ENCODE measurements around the gene LILRB2.
"Not testable (repeated sequence)": the region's sequence is repeated elsewhere in the genome, so short reads cannot be mapped to it uniquely, and the experiment has no call there.

LILRB2 gene

GRCh38 chr19:54307389-54308020 lies 26.6 kb upstream of the LILRB2 start:
- H3K27me3 ChIP-seq (ENCODE audit: control insufficient read depth in 5 of 5, insufficient read depth in 4 of 5, low read length in 5 of 5), result peaks cover 0 to 12% (median 7%) of the 10 kb centered on the region in 5 donors
- no peak overlapping the region for H3K4me3 ChIP-seq (ENCODE audit: low read depth in 1 of 5, low read length in 5 of 5)
- H3K4me1 ChIP-seq (ENCODE audit: control insufficient read depth in 5 of 5, insufficient read depth in 5 of 5, low read length in 5 of 5), result peaks cover 0 to 6% (median 0%) of the 10 kb centered on the region in 5 donors
- no peak overlapping the region for H3K9ac ChIP-seq (ENCODE audit: low read length in 5 of 5)
- H3K27ac ChIP-seq (ENCODE audit: low read depth, low read length), result no peak overlapping the region
- H3K9me3 ChIP-seq (ENCODE audit: control insufficient read depth in 5 of 5, low read length in 5 of 5), result no peaks in the 10 kb centered on the region
- no peaks in the 10 kb centered on the region for H3K36me3 ChIP-seq (ENCODE audit: control insufficient read depth in 5 of 5, insufficient read depth in 5 of 5, low read length in 5 of 5)

GRCh38 chr19:54305141-54305540 lies 24.2 kb upstream of the LILRB2 start:
- peaks cover 0 to 10% (median 0%) of the 10 kb centered on the region in 5 donors for H3K4me1 ChIP-seq (ENCODE audit: control insufficient read depth in 5 of 5, insufficient read depth in 5 of 5, low read length in 5 of 5)
- H3K36me3 ChIP-seq (ENCODE audit: control insufficient read depth in 5 of 5, insufficient read depth in 5 of 5, low read length in 5 of 5), result no peaks in the 10 kb centered on the region
- peaks cover 0 to 9% (median 2%) of the 10 kb centered on the region in 5 donors for H3K27me3 ChIP-seq (ENCODE audit: control insufficient read depth in 5 of 5, insufficient read depth in 4 of 5, low read length in 5 of 5)
- no peaks in the 10 kb centered on the region for H3K9me3 ChIP-seq (ENCODE audit: control insufficient read depth in 5 of 5, low read length in 5 of 5)
- H3K27ac ChIP-seq (ENCODE audit: low read depth, low read length), result no peak overlapping the region
- H3K9ac ChIP-seq (ENCODE audit: low read length in 5 of 5), result no peak overlapping the region
- H3K4me3 ChIP-seq (ENCODE audit: low read depth in 1 of 5, low read length in 5 of 5), result no peak overlapping the region

- H3K9me3 ChIP-seq (ENCODE audit: control insufficient read depth in 5 of 5, low read length in 5 of 5), result no peaks in the 10 kb centered on the region
- H3K36me3 ChIP-seq (ENCODE audit: control insufficient read depth in 5 of 5, insufficient read depth in 5 of 5, low read length in 5 of 5), result no peaks in the 10 kb centered on the region
- no peak overlapping the region for H3K27ac ChIP-seq (ENCODE audit: low read depth, low read length)
- H3K9ac ChIP-seq (ENCODE audit: low read length in 5 of 5), result no peak overlapping the region
- H3K4me3 ChIP-seq (ENCODE audit: low read depth in 1 of 5, low read length in 5 of 5), result no peak overlapping the region
- peaks cover 0 to 13% (median 6%) of the 10 kb centered on the region in 5 donors for H3K27me3 ChIP-seq (ENCODE audit: control insufficient read depth in 5 of 5, insufficient read depth in 4 of 5, low read length in 5 of 5)
- peaks cover 0 to 7% (median 0%) of the 10 kb centered on the region in 5 donors for H3K4me1 ChIP-seq (ENCODE audit: control insufficient read depth in 5 of 5, insufficient read depth in 5 of 5, low read length in 5 of 5)
Measured at GRCh38 chr19:54302257-54302656, 21.3 kb upstream of the LILRB2 start.

GRCh38 chr19:54299515-54299914 lies 18.6 kb upstream of the LILRB2 start:
- no peak overlapping the region for H3K9ac ChIP-seq (ENCODE audit: low read length in 5 of 5)
- H3K4me3 ChIP-seq (ENCODE audit: low read depth in 1 of 5, low read length in 5 of 5), result no peak overlapping the region
- no peaks in the 10 kb centered on the region for H3K9me3 ChIP-seq (ENCODE audit: control insufficient read depth in 5 of 5, low read length in 5 of 5)
- peaks cover 0 to 7% (median 4%) of the 10 kb centered on the region in 5 donors for H3K27me3 ChIP-seq (ENCODE audit: control insufficient read depth in 5 of 5, insufficient read depth in 4 of 5, low read length in 5 of 5)
- H3K27ac ChIP-seq (ENCODE audit: low read depth, low read length), result no peak overlapping the region
- peaks cover 0 to 7% (median 0%) of the 10 kb centered on the region in 5 donors for H3K4me1 ChIP-seq (ENCODE audit: control insufficient read depth in 5 of 5, insufficient read depth in 5 of 5, low read length in 5 of 5)
- no peaks in the 10 kb centered on the region for H3K36me3 ChIP-seq (ENCODE audit: control insufficient read depth in 5 of 5, insufficient read depth in 5 of 5, low read length in 5 of 5)

- H3K4me3 ChIP-seq (ENCODE audit: low read depth in 1 of 5, low read length in 5 of 5), result no peak overlapping the region
- peaks cover 0 to 4% (median 0%) of the 10 kb centered on the region in 5 donors for H3K4me1 ChIP-seq (ENCODE audit: control insufficient read depth in 5 of 5, insufficient read depth in 5 of 5, low read length in 5 of 5)
- peaks cover 0 to 2% (median 0%) of the 10 kb centered on the region in 5 donors for H3K9me3 ChIP-seq (ENCODE audit: control insufficient read depth in 5 of 5, low read length in 5 of 5)
- no peak overlapping the region for H3K27ac ChIP-seq (ENCODE audit: low read depth, low read length)
- H3K36me3 ChIP-seq (ENCODE audit: control insufficient read depth in 5 of 5, insufficient read depth in 5 of 5, low read length in 5 of 5), result no peaks in the 10 kb centered on the region
- no peak overlapping the region for H3K9ac ChIP-seq (ENCODE audit: low read length in 5 of 5)
- peaks cover under 1 to 11% (median 4%) of the 10 kb centered on the region in 5 donors for H3K27me3 ChIP-seq (ENCODE audit: control insufficient read depth in 5 of 5, insufficient read depth in 4 of 5, low read length in 5 of 5)
Measured at GRCh38 chr19:54299126-54299498, 18.2 kb upstream of the LILRB2 start.

GRCh38 chr19:54298357-54299125 lies 17.6 kb upstream of the LILRB2 start:
- Histone ChIP-seq H3K4me1 (ENCODE audit: control insufficient read depth in 5 of 5, insufficient read depth in 5 of 5, low read length in 5 of 5) (peaks cover 0 to 4% (median 0%) of the 10 kb centered on the region in 5 donors), H3K9me3 (ENCODE audit: control insufficient read depth in 5 of 5, low read length in 5 of 5) (peaks cover 0 to 8% (median 0%) of the 10 kb centered on the region in 5 donors), H3K27me3 (ENCODE audit: control insufficient read depth in 5 of 5, insufficient read depth in 4 of 5, low read length in 5 of 5) (peaks cover 4 to 15% (median 10%) of the 10 kb centered on the region in 5 donors), H3K4me3 (ENCODE audit: low read depth in 1 of 5, low read length in 5 of 5) (no peak overlapping the region), H3K9ac (ENCODE audit: low read length in 5 of 5) (no peak overlapping the region), H3K27ac (ENCODE audit: low read depth, low read length) (no peak overlapping the region), H3K36me3 (ENCODE audit: control insufficient read depth in 5 of 5, insufficient read depth in 5 of 5, low read length in 5 of 5) (no peaks in the 10 kb centered on the region)

- peaks cover 0 to 4% (median 0%) of the 10 kb centered on the region in 5 donors for H3K4me1 ChIP-seq (ENCODE audit: control insufficient read depth in 5 of 5, insufficient read depth in 5 of 5, low read length in 5 of 5)
- peaks cover 0 to 10% (median 0%) of the 10 kb centered on the region in 5 donors for H3K9me3 ChIP-seq (ENCODE audit: control insufficient read depth in 5 of 5, low read length in 5 of 5)
- no peak overlapping the region for H3K4me3 ChIP-seq (ENCODE audit: low read depth in 1 of 5, low read length in 5 of 5)
- peaks cover 4 to 15% (median 10%) of the 10 kb centered on the region in 5 donors for H3K27me3 ChIP-seq (ENCODE audit: control insufficient read depth in 5 of 5, insufficient read depth in 4 of 5, low read length in 5 of 5)
- no peak overlapping the region for H3K9ac ChIP-seq (ENCODE audit: low read length in 5 of 5)
- no peaks in the 10 kb centered on the region for H3K36me3 ChIP-seq (ENCODE audit: control insufficient read depth in 5 of 5, insufficient read depth in 5 of 5, low read length in 5 of 5)
- H3K27ac ChIP-seq (ENCODE audit: low read depth, low read length), result no peak overlapping the region
Measured at GRCh38 chr19:54297759-54298305, 16.9 kb upstream of the LILRB2 start.

GRCh38 chr19:54294539-54294938 lies 13.6 kb upstream of the LILRB2 start:
- no peak overlapping the region for H3K4me3 ChIP-seq (ENCODE audit: low read depth in 1 of 5, low read length in 5 of 5)
- H3K9me3 ChIP-seq (ENCODE audit: control insufficient read depth in 5 of 5, low read length in 5 of 5), result peaks cover 0 to 10% (median 0%) of the 10 kb centered on the region in 5 donors
- peaks cover 4 to 15% (median 10%) of the 10 kb centered on the region in 5 donors for H3K27me3 ChIP-seq (ENCODE audit: control insufficient read depth in 5 of 5, insufficient read depth in 4 of 5, low read length in 5 of 5)
- H3K36me3 ChIP-seq (ENCODE audit: control insufficient read depth in 5 of 5, insufficient read depth in 5 of 5, low read length in 5 of 5), result no peaks in the 10 kb centered on the region
- H3K4me1 ChIP-seq (ENCODE audit: control insufficient read depth in 5 of 5, insufficient read depth in 5 of 5, low read length in 5 of 5), result no peaks in the 10 kb centered on the region
- no peak overlapping the region for H3K27ac ChIP-seq (ENCODE audit: low read depth, low read length)
- no peak overlapping the region for H3K9ac ChIP-seq (ENCODE audit: low read length in 5 of 5)

- not testable (repeated sequence) for H3K9ac ChIP-seq (ENCODE audit: low read length in 5 of 5); H3K27me3 ChIP-seq (ENCODE audit: control insufficient read depth in 5 of 5, insufficient read depth in 4 of 5, low read length in 5 of 5); H3K4me3 ChIP-seq (ENCODE audit: low read depth in 1 of 5, low read length in 5 of 5); H3K27ac ChIP-seq (ENCODE audit: low read depth, low read length); H3K36me3 ChIP-seq (ENCODE audit: control insufficient read depth in 5 of 5, insufficient read depth in 5 of 5, low read length in 5 of 5); H3K4me1 ChIP-seq (ENCODE audit: control insufficient read depth in 5 of 5, insufficient read depth in 5 of 5, low read length in 5 of 5); H3K9me3 ChIP-seq (ENCODE audit: control insufficient read depth in 5 of 5, low read length in 5 of 5)
Measured at GRCh38 chr19:54289160-54289559, 8.2 kb upstream of the LILRB2 start.

GRCh38 chr19:54287456-54287855 lies 6.5 kb upstream of the LILRB2 start:
- H3K27me3 ChIP-seq (ENCODE audit: control insufficient read depth in 5 of 5, insufficient read depth in 4 of 5, low read length in 5 of 5), result peaks cover 0 to 8% (median 0%) of the 10 kb centered on the region in 5 donors
- no peak overlapping the region for H3K9ac ChIP-seq (ENCODE audit: low read length in 5 of 5)
- H3K4me3 ChIP-seq (ENCODE audit: low read depth in 1 of 5, low read length in 5 of 5), result no peak overlapping the region
- H3K36me3 ChIP-seq (ENCODE audit: control insufficient read depth in 5 of 5, insufficient read depth in 5 of 5, low read length in 5 of 5), result no peaks in the 10 kb centered on the region
- H3K4me1 ChIP-seq (ENCODE audit: control insufficient read depth in 5 of 5, insufficient read depth in 5 of 5, low read length in 5 of 5), result peaks cover 0 to 8% (median 0%) of the 10 kb centered on the region in 5 donors
- no peak overlapping the region for H3K27ac ChIP-seq (ENCODE audit: low read depth, low read length)
- H3K9me3 ChIP-seq (ENCODE audit: control insufficient read depth in 5 of 5, low read length in 5 of 5), result no peaks in the 10 kb centered on the region

Data from subcutaneous abdominal adipose tissue (tissue), 5 donors.